Keratinocyte (primary cell): ENCODE data around the gene TLCD3B. TPM values are rescaled to one million over a fixed set of nuclear protein-coding genes. Genes with fewer than 3 reads are reported as not detected.

ENCODE experiments used
- DNase-seq: peaks from one replicate; pipeline ENCODE4 v3.0.0-alpha.2; 2011; ENCODE audit warnings: low read depth, missing footprints, low spot score
- FAIRE-seq: peaks from 2 replicates; lab custom pipeline; 2011; peaks lifted over from hg19 to GRCh38; lab: Jason Lieb, UNC
- H2AFZ ChIP-seq: 2 replicates; pipeline ENCODE4 v1.6.0; 2012; ENCODE audit warnings: low read length, control low read depth, inconsistent platforms; ENCODE audit not compliant: control insufficient read depth
- H3K27ac ChIP-seq: 2 replicates; pipeline ENCODE4 v1.5.1; 2011; ENCODE audit warnings: low read length; ENCODE audit not compliant: control insufficient read depth, insufficient read depth
- H3K27me3 ChIP-seq: 3 replicates; pipeline ENCODE4 v1.6.0; 2011; ENCODE audit warnings: low read length; ENCODE audit not compliant: control insufficient read depth, insufficient read depth; ENCODE audit errors: extremely low read depth
- H3K36me3 ChIP-seq, 2 experiments: 2 replicates in 1 of 2; 3 replicates in 1 of 2; pipeline ENCODE4 v1.5.1; 2011; ENCODE audit warnings: low read length in 2 of 2, mild to moderate bottlenecking in 1 of 2; ENCODE audit not compliant: control insufficient read depth in 2 of 2, insufficient read depth in 2 of 2; ENCODE audit errors: extremely low read depth in 1 of 2
- H3K4me1 ChIP-seq: 3 replicates; pipeline ENCODE4 v1.5.1; 2011; ENCODE audit warnings: low read length; ENCODE audit not compliant: control insufficient read depth, insufficient read depth; ENCODE audit errors: extremely low read depth
- H3K4me2 ChIP-seq: 3 replicates; pipeline ENCODE4 v1.6.0; 2011; ENCODE audit warnings: low read depth, low read length; ENCODE audit not compliant: control insufficient read depth, insufficient read depth; ENCODE audit errors: extremely low read depth
- H3K4me3 ChIP-seq, 3 experiments: fragments of 200-600 bp in 1 of 3; sonication (generic) in 1 of 3; 2 replicates in 2 of 3; 3 replicates in 1 of 3; pipeline ENCODE4 v1.5.1; 2011 to 2016; ENCODE audit warnings: low read length in 3 of 3, mild to moderate bottlenecking in 3 of 3, control low read depth in 2 of 3, inconsistent platforms in 1 of 3, low read depth in 1 of 3, mixed read lengths in 1 of 3, mixed run types in 1 of 3, moderate library complexity in 1 of 3; ENCODE audit not compliant: control insufficient read depth in 2 of 3, insufficient read depth in 2 of 3; ENCODE audit errors: extremely low read depth in 1 of 3
- H3K79me2 ChIP-seq: 2 replicates; pipeline ENCODE4 v1.6.0; 2012; ENCODE audit warnings: low read length; ENCODE audit not compliant: control insufficient read depth, insufficient read depth
- H3K9ac ChIP-seq: 3 replicates; pipeline ENCODE4 v1.6.0; 2011; ENCODE audit warnings: low read length; ENCODE audit not compliant: control insufficient read depth, insufficient read depth; ENCODE audit errors: extremely low read depth
- H3K9me1 ChIP-seq: 3 replicates; pipeline ENCODE4 v1.6.0; 2011; ENCODE audit warnings: low read length; ENCODE audit not compliant: control insufficient read depth, insufficient read depth; ENCODE audit errors: extremely low read depth
- H3K9me3 ChIP-seq: 2 replicates; pipeline ENCODE4 v1.5.1; 2012; ENCODE audit warnings: low read depth, low read length; ENCODE audit not compliant: control insufficient read depth
- H4K20me1 ChIP-seq: 3 replicates; pipeline ENCODE4 v1.6.0; 2011; ENCODE audit warnings: low read length; ENCODE audit not compliant: control insufficient read depth, insufficient read depth; ENCODE audit errors: extremely low read depth
- CTCF ChIP-seq, 3 experiments: IDR thresholded peaks in 1 of 3; conservative IDR thresholded peaks in 1 of 3; optimal IDR thresholded peaks in 1 of 3; 2 replicates in 2 of 3; 3 replicates in 1 of 3; pipeline versions ENCODE3 to v1.5.1; 2011; ENCODE audit warnings: low read length in 3 of 3, mild to moderate bottlenecking in 3 of 3, moderate library complexity in 2 of 3, control low read depth in 1 of 3, inconsistent platforms in 1 of 3; ENCODE audit not compliant: insufficient read depth in 2 of 3; ENCODE audit errors: extremely low read depth in 1 of 3
- EZH2 ChIP-seq: IDR thresholded peaks from one replicate; pipeline ENCODE4 v1.6.1; 2012; ENCODE audit warnings: inconsistent platforms, mild to moderate bottlenecking, low read length, moderate library complexity
- dilution Hi-C: fragments of 300-500 bp; cut with MboI; formaldehyde crosslinking; loops from one replicate; pipeline ENCODE4 v1.7.0; 2020; ENCODE audit warnings: low sequenced_read_pairs; ENCODE audit not compliant: extremely low pct_ligation_motif_present
- polyA plus RNA-seq, 5 experiments: library from polyadenylated mRNA; depleted of rRNA in 3 of 5; stranded (reverse) in 3 of 5; stranded (forward) in 1 of 5; unstranded in 1 of 5; fragments of >200 nt; gene quantifications; 1 replicate in 1 of 5; 2 replicates in 3 of 5; 3 replicates in 1 of 5; pipeline versions ENCODE4 v1.2.1 to v1.2.3, GENCODE V29; 2011 to 2012; ENCODE audit warnings: missing spikeins in 2 of 5, low read depth in 1 of 5, low replicate concordance in 1 of 5

TLCD3B gene
- polyA plus RNA-seq, 1 donor (not counting 4 experiments of a cell fraction or from before 2014, with no cell fraction given), result not detected

- peaks cover 10% of the 10 kb centered on the region for H3K79me2 ChIP-seq
- peaks cover 23 to 33% of the 10 kb centered on the region in 2 experiments for H3K36me3 ChIP-seq
- FAIRE-seq (no peak), DNase-seq (no peak)
- peak overlapping the region; percentile 95 for H3K9ac ChIP-seq
- H4K20me1 ChIP-seq, result no peaks in the 10 kb centered on the region
- H3K9me3 ChIP-seq, result no peaks in the 10 kb centered on the region
- peak overlapping the region; percentile 67 to 99 (median 92) for H3K4me3 ChIP-seq
- TF ChIP-seq EZH2 (no peak), CTCF (optimal IDR thresholded peaks at IDR 0.05 in 1 of 3, IDR thresholded peaks at IDR 0.05 in 1 of 3, conservative IDR thresholded peaks at IDR 0.05 in 1 of 3; ENCODE audit: extremely low read depth in 1 of 3, insufficient read depth in 2 of 3, low read length in 3 of 3) (no peak)
- peak overlapping the region; percentile 86 for H2AFZ ChIP-seq
- peak overlapping the region; percentile 98 for H3K27ac ChIP-seq
- no peaks in the 10 kb centered on the region for H3K27me3 ChIP-seq
- peaks cover 24% of the 10 kb centered on the region for H3K4me1 ChIP-seq
- no peaks in the 10 kb centered on the region for H3K9me1 ChIP-seq
- peak overlapping the region; percentile 89 for H3K4me2 ChIP-seq
- dilution Hi-C loops, result no loop called here
These were observed 34.3 kb downstream of the TLCD3B start for GRCh38 chr16:29996766-29997250.

GRCh38 chr16:29995911-29996765 lies 34.9 kb downstream of the TLCD3B start, which contains the start of gene INO80E:
INO80E (plus strand) TSS chr16:29996241; CDS start chr16:29996311, 70 bp downstream.
- Histone ChIP-seq H3K27ac (peak within 1 kb of the TSS; percentile 98), H3K9me1 (no peaks in the 10 kb centered on the region), H4K20me1 (no peaks in the 10 kb centered on the region), H3K27me3 (no peaks in the 10 kb centered on the region), H3K79me2 (peaks cover 10% of the 10 kb centered on the region), H3K4me3 (peak within 1 kb of the TSS; percentile 67 to 99 (median 92)), H2AFZ (peak within 1 kb of the TSS; percentile 96), H3K36me3 (peaks cover 20 to 38% of the 10 kb centered on the region in 2 experiments), H3K9ac (peak within 1 kb of the TSS; percentile 95), H3K4me1 (peaks cover 24% of the 10 kb centered on the region), H3K4me2 (peak within 1 kb of the TSS; percentile 89), H3K9me3 (no peaks in the 10 kb centered on the region)
- dilution Hi-C loops, result no loop called here
- DNase-seq (peak; percentile 60), FAIRE-seq (no peak)
- TF ChIP-seq CTCF (optimal IDR thresholded peaks at IDR 0.05 in 1 of 3, IDR thresholded peaks at IDR 0.05 in 1 of 3, conservative IDR thresholded peaks at IDR 0.05 in 1 of 3; ENCODE audit: extremely low read depth in 1 of 3, insufficient read depth in 2 of 3, low read length in 3 of 3) (peak in 1 of 3 experiments; percentile 5), EZH2 (no peak)
